Neural cell (in vitro differentiated cells): ENCODE measurements around the gene SNX7. TPM values are rescaled to one million over a fixed set of nuclear protein-coding genes. Genes with fewer than 3 reads are reported as not detected.

Experiments
- H2AFZ ChIP-seq: fragments of 200-600, 300-800 bp; sonication (generic), shearing (Covaris generic); 2 replicates; pipeline ENCODE4 v1.6.0; 2014; ENCODE audit warnings: low read depth, mild to moderate bottlenecking, antibody characterized with exemption, low read length, moderate library complexity
- H3F3A ChIP-seq: fragments of 200-600 bp; shearing (Covaris generic); 2 replicates; pipeline ENCODE4 v1.6.1; 2016; ENCODE audit warnings: mild to moderate bottlenecking, moderate library complexity, mixed read lengths, antibody characterized with exemption, low read length; ENCODE audit not compliant: insufficient read depth, poor library complexity, severe bottlenecking
- H3K27ac ChIP-seq: fragments of 200-600, 300-800 bp; sonication (generic), shearing (Covaris generic); 2 replicates; pipeline ENCODE4 v1.5.1; 2014; ENCODE audit warnings: mild to moderate bottlenecking, low read length, moderate library complexity
- H3K27me3 ChIP-seq: fragments of 300-800, 200-600 bp; sonication (generic), shearing (Covaris generic); 2 replicates; pipeline ENCODE4 v1.6.0; 2014; ENCODE audit warnings: mild to moderate bottlenecking, low read depth, low read length, moderate library complexity; ENCODE audit not compliant: insufficient read depth
- H3K36me3 ChIP-seq: fragments of 300-800, 200-600 bp; sonication (generic), shearing (Covaris generic); 2 replicates; pipeline ENCODE4 v1.5.1; 2014; ENCODE audit warnings: mild to moderate bottlenecking, antibody characterized with exemption, low read length, moderate library complexity; ENCODE audit not compliant: insufficient read depth
- H3K4me2 ChIP-seq: fragments of 300-800, 200-600 bp; sonication (generic), shearing (Covaris generic); 2 replicates; pipeline ENCODE4 v1.6.0; 2014; ENCODE audit warnings: mild to moderate bottlenecking, low read length
- H3K4me3 ChIP-seq: fragments of 300-800, 200-600 bp; sonication (generic), shearing (Covaris generic); 2 replicates; pipeline ENCODE4 v1.5.1; 2014; ENCODE audit warnings: mild to moderate bottlenecking, low read length, moderate library complexity
- H3K79me2 ChIP-seq: fragments of 200-600 bp; shearing (Covaris generic); replicated peaks from 2 replicates; pipeline ENCODE4 v1.6.0; 2014; ENCODE audit warnings: mild to moderate bottlenecking, low read length, moderate library complexity; ENCODE audit not compliant: insufficient read depth
- H3K9ac ChIP-seq: fragments of 300-800, 200-600 bp; sonication (generic), shearing (Covaris generic); 2 replicates; pipeline ENCODE4 v1.6.1; 2016; ENCODE audit warnings: mild to moderate bottlenecking, low read length, mixed read lengths
- H3K9me2 ChIP-seq: fragments of 200-600 bp; shearing (Covaris generic); 2 replicates; pipeline ENCODE4 v1.6.1; 2016; ENCODE audit warnings: mild to moderate bottlenecking, low read length, mixed read lengths; ENCODE audit not compliant: insufficient read depth
- H3K9me3 ChIP-seq: fragments of 200-600, 300-800 bp; sonication (generic), shearing (Covaris generic); 2 replicates; pipeline ENCODE4 v1.6.1; 2016; ENCODE audit warnings: mild to moderate bottlenecking, mixed run types, low read length, moderate library complexity, mixed read lengths
- H4K20me1 ChIP-seq: fragments of 200-600 bp; shearing (Covaris generic); 2 replicates; pipeline ENCODE4 v1.6.1; 2016; ENCODE audit warnings: mild to moderate bottlenecking, mixed run types; ENCODE audit not compliant: insufficient read depth
- EP300 ChIP-seq: fragments of 450-650 bp; conservative IDR thresholded peaks from 2 replicates; pipeline ENCODE4 v1.6.1; 2014; ENCODE audit warnings: antibody characterized with exemption, mild to moderate bottlenecking, moderate library complexity; ENCODE audit not compliant: poor library complexity, severe bottlenecking
- EZH2 ChIP-seq: fragments of 200-600, 300-800 bp; shearing (Covaris generic), sonication (generic); IDR thresholded peaks from 2 replicates; pipeline ENCODE4 v1.6.1; 2014; ENCODE audit warnings: antibody characterized with exemption, low read length, borderline replicate concordance, mild to moderate bottlenecking; ENCODE audit not compliant: insufficient read depth, poor library complexity, severe bottlenecking
- MXI1 ChIP-seq: fragments of 450-650 bp; conservative IDR thresholded peaks from 2 replicates; pipeline ENCODE4 v1.6.1; 2014; ENCODE audit warnings: antibody characterized with exemption, mild to moderate bottlenecking; ENCODE audit not compliant: poor library complexity, severe bottlenecking
- POLR2AphosphoS5 ChIP-seq: IDR thresholded peaks from 2 replicates; pipeline ENCODE4 v1.6.1; 2012
- RAD21 ChIP-seq: fragments of 450-650 bp; conservative IDR thresholded peaks from 2 replicates; pipeline ENCODE4 v1.6.1; 2014; ENCODE audit warnings: antibody characterized with exemption, mild to moderate bottlenecking, moderate library complexity
- REST ChIP-seq: IDR thresholded peaks from 2 replicates; pipeline ENCODE4 v1.6.1; 2012; ENCODE audit warnings: borderline replicate concordance
- SMC3 ChIP-seq: fragments of 450-650 bp; conservative IDR thresholded peaks from 2 replicates; pipeline ENCODE4 v1.6.1; 2014; ENCODE audit warnings: antibody characterized with exemption, mild to moderate bottlenecking, moderate library complexity; ENCODE audit not compliant: poor library complexity
- TAF1 ChIP-seq: IDR thresholded peaks from 2 replicates; pipeline ENCODE4 v1.6.1; 2012; ENCODE audit warnings: low read depth
- polyA plus RNA-seq: library from polyadenylated mRNA; depleted of rRNA; stranded (reverse); fragments of >200 nt; gene quantifications from 2 replicates; pipeline ENCODE4 v1.2.3, GENCODE V29; 2014
- TF ChIP-seq, protein P1 (sequence below): fragments of 450-650 bp; IDR thresholded peaks from 2 replicates; pipeline ENCODE4 v1.5.1; 2014; ENCODE audit warnings: antibody characterized with exemption, mild to moderate bottlenecking, moderate library complexity; ENCODE audit not compliant: poor library complexity, severe bottlenecking

SNX7 gene
- polyA plus RNA-seq, 1 donor from 2014 or later = 7.5 TPM

DNA sequence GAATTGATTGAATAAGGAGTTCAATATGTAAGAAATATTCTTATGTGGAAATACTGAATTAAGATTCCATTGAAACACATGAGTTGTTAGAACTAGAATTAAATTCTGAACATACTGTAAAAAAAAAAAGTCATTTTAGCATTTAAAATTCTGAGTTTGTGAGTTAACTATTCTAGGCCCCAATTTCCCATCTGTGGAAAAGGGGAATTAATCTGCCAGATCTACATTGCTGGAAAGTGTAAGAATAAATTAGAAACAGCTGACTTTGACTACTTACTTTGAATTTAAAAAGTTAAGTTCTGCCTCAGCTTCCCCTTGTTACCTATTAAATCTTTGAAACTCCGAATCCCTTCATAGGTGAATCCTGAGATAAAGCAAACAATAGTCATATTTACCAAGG lies 103.0 kb downstream of the SNX7 start:
- H3K36me3 ChIP-seq = no peaks in the 10 kb centered on the region
- H2AFZ ChIP-seq = no peak overlapping the region
- H3K27me3 ChIP-seq = no peaks in the 10 kb centered on the region
- H4K20me1 ChIP-seq = no peaks in the 10 kb centered on the region
- no peaks in the 10 kb centered on the region for H3F3A ChIP-seq
- no peak overlapping the region for H3K4me3 ChIP-seq
- H3K9me2 ChIP-seq = no peaks in the 10 kb centered on the region
- TF ChIP-seq TAF1 (no peak), POLR2AphosphoS5 (no peak), MXI1 (no peak), REST (no peak), EZH2 (no peak), RAD21 (no peak), EP300 (no peak), SMC3 (no peak)
- TF ChIP-seq, protein P1, sequence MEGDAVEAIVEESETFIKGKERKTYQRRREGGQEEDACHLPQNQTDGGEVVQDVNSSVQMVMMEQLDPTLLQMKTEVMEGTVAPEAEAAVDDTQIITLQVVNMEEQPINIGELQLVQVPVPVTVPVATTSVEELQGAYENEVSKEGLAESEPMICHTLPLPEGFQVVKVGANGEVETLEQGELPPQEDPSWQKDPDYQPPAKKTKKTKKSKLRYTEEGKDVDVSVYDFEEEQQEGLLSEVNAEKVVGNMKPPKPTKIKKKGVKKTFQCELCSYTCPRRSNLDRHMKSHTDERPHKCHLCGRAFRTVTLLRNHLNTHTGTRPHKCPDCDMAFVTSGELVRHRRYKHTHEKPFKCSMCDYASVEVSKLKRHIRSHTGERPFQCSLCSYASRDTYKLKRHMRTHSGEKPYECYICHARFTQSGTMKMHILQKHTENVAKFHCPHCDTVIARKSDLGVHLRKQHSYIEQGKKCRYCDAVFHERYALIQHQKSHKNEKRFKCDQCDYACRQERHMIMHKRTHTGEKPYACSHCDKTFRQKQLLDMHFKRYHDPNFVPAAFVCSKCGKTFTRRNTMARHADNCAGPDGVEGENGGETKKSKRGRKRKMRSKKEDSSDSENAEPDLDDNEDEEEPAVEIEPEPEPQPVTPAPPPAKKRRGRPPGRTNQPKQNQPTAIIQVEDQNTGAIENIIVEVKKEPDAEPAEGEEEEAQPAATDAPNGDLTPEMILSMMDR = no peak
- no peaks in the 10 kb centered on the region for H3K9me3 ChIP-seq
- H3K27ac ChIP-seq = no peak overlapping the region
- no peaks in the 10 kb centered on the region for H3K79me2 ChIP-seq
- H3K4me2 ChIP-seq = no peak overlapping the region
- no peak overlapping the region for H3K9ac ChIP-seq

DNA sequence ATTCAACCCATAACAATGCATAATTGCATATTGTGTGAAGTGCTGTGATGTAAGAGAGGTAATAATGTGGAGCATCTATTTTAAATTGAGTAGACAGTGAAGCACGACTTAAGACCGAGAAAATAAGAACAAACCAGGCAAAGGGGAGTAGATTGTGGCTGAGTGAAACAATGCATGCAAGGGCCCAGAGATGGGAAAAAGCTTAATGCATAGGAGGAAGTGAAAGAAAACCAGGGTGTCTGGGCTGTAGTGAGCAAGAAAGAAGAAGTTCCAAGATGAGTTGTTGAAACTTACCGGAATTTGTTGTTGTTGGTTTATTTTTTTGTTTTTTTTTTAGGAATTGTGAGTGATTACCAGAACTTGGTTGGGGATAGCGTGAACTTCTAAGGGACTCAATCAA lies 104.7 kb downstream of the SNX7 start:
- Histone ChIP-seq H3F3A (no peaks in the 10 kb centered on the region), H3K9me3 (no peaks in the 10 kb centered on the region), H3K4me3 (no peak overlapping the region), H3K9me2 (no peaks in the 10 kb centered on the region), H3K79me2 (no peaks in the 10 kb centered on the region), H3K27me3 (no peaks in the 10 kb centered on the region), H4K20me1 (no peaks in the 10 kb centered on the region), H3K4me2 (no peak overlapping the region), H3K9ac (no peak overlapping the region), H3K27ac (no peak overlapping the region), H3K36me3 (no peaks in the 10 kb centered on the region), H2AFZ (no peak overlapping the region)
- TF ChIP-seq POLR2AphosphoS5 = no peak
- TF ChIP-seq TAF1 = no peak
- TF ChIP-seq EP300 = no peak
- TF ChIP-seq REST = no peak
- no peak for TF ChIP-seq MXI1
- no peak for TF ChIP-seq EZH2
- TF ChIP-seq, protein P1 = no peak
- TF ChIP-seq RAD21 = no peak
- TF ChIP-seq SMC3 = no peak
